Nephron progenitor cell (in vitro differentiated cells): ENCODE data around the gene MYO3B.

ENCODE experiments used
- DNase-seq: peaks from one replicate; pipeline ENCODE4 v3.0.0; 2021
- H3K27ac Mint-ChIP-seq: 2 replicates; pipeline ENCODE4 v1.8.0; 2021; ENCODE audit warnings: mild to moderate bottlenecking, moderate library complexity, mixed read lengths
- H3K27me3 Mint-ChIP-seq: 2 replicates; pipeline ENCODE4 v1.8.0; 2021; ENCODE audit warnings: mild to moderate bottlenecking, low read depth, mixed read lengths; ENCODE audit not compliant: poor library complexity
- H3K36me3 Mint-ChIP-seq: 2 replicates; pipeline ENCODE4 v1.8.0; 2021; ENCODE audit warnings: low read depth, mixed read lengths
- H3K4me1 Mint-ChIP-seq: 2 replicates; pipeline ENCODE4 v1.8.0; 2021; ENCODE audit warnings: mixed read lengths
- H3K4me3 Mint-ChIP-seq: 2 replicates; pipeline ENCODE4 v1.8.0; 2021; ENCODE audit warnings: mild to moderate bottlenecking, moderate library complexity, mixed read lengths
- H3K9me3 Mint-ChIP-seq: 2 replicates; pipeline ENCODE4 v1.8.0; 2021; ENCODE audit warnings: mild to moderate bottlenecking, moderate library complexity, mixed read lengths
- CTCF ChIP-seq: fragments of 200-600 bp; sonication (generic); IDR thresholded peaks from 2 replicates; pipeline ENCODE4 v1.5.0; 2021; ENCODE audit warnings: antibody characterized with exemption

MYO3B gene

GRCh38 chr2:170434900-170435621, 257.1 kb downstream of the MYO3B start:
- Mint-ChIP-seq H3K36me3 (no peaks in the 10 kb centered on the region), H3K27me3 (peaks cover 4% of the 10 kb centered on the region), H3K4me3 (peak overlapping the region; percentile 38), H3K4me1 (peaks cover 59% of the 10 kb centered on the region), H3K9me3 (peaks cover 7% of the 10 kb centered on the region), H3K27ac (no peak overlapping the region)
- no peak for DNase-seq
- TF ChIP-seq CTCF = no peak

GRCh38 chr2:170436077-170436943, 258.4 kb downstream of the MYO3B start:
- Mint-ChIP-seq H3K27ac (peak overlapping the region; percentile 68), H3K4me1 (peaks cover 50% of the 10 kb centered on the region), H3K36me3 (peaks cover 4% of the 10 kb centered on the region), H3K9me3 (peaks cover 13% of the 10 kb centered on the region), H3K4me3 (peak overlapping the region; percentile 51), H3K27me3 (peaks cover 4% of the 10 kb centered on the region)
- TF ChIP-seq CTCF = no peak
- DNase-seq = no peak

GRCh38 chr2:170446078-170446477, 268.1 kb downstream of the MYO3B start:
- Mint-ChIP-seq H3K4me3 (no peak overlapping the region), H3K9me3 (peaks cover 42% of the 10 kb centered on the region), H3K36me3 (peaks cover 23% of the 10 kb centered on the region), H3K27me3 (no peaks in the 10 kb centered on the region), H3K4me1 (no peaks in the 10 kb centered on the region), H3K27ac (no peak overlapping the region)
- TF ChIP-seq CTCF = no peak
- DNase-seq = no peak

GRCh38 chr2:170449034-170449433, 271.1 kb downstream of the MYO3B start:
- no peak overlapping the region for H3K4me3 Mint-ChIP-seq
- DNase-seq = no peak
- no peak overlapping the region for H3K27ac Mint-ChIP-seq
- H3K27me3 Mint-ChIP-seq = no peaks in the 10 kb centered on the region
- H3K9me3 Mint-ChIP-seq = peaks cover 64% of the 10 kb centered on the region
- TF ChIP-seq CTCF = no peak
- peaks cover 43% of the 10 kb centered on the region for H3K36me3 Mint-ChIP-seq
- no peaks in the 10 kb centered on the region for H3K4me1 Mint-ChIP-seq

- H3K4me1 Mint-ChIP-seq = peaks cover 28% of the 10 kb centered on the region
- H3K27me3 Mint-ChIP-seq = no peaks in the 10 kb centered on the region
- H3K27ac Mint-ChIP-seq = peak overlapping the region; percentile 80
- peaks cover 37% of the 10 kb centered on the region for H3K36me3 Mint-ChIP-seq
- H3K4me3 Mint-ChIP-seq = no peak overlapping the region
- DNase-seq = no peak
- no peak for TF ChIP-seq CTCF
- peaks cover 47% of the 10 kb centered on the region for H3K9me3 Mint-ChIP-seq
These were observed 276.8 kb downstream of the MYO3B start for GRCh38 chr2:170454471-170455372.
